Activated T-helper 2 cell treated with anti-CD3 and anti-CD28 coated beads, Interferon-gamma antibody, Interleukin-2, Interleukin-4, amounts not matched to agents 10 μg/mL and 5 μg/mL and 100 μg/mL, durations not matched to agents 14 hours and 24 hours and 36 hours (primary cell): Measurements from ENCODE around the gene LTBP1. TPM values are rescaled to one million over a fixed set of nuclear protein-coding genes. Genes with fewer than 3 reads are reported as not detected.

Source experiments
- DNase-seq: peaks from one replicate; pipeline ENCODE4 v3.0.0; 2021; ENCODE audit warnings: low spot score
- H3K27ac Mint-ChIP-seq: one replicate; pipeline ENCODE4 v1.8.0; 2021; ENCODE audit warnings: mixed read lengths
- H3K27me3 Mint-ChIP-seq: one replicate; pipeline ENCODE4 v1.8.0; 2021; ENCODE audit warnings: low read depth, mixed read lengths
- H3K36me3 Mint-ChIP-seq: one replicate; pipeline ENCODE4 v1.8.0; 2021; ENCODE audit warnings: low read depth, mixed read lengths
- H3K4me1 Mint-ChIP-seq: one replicate; pipeline ENCODE4 v1.8.0; 2021; ENCODE audit warnings: low read depth, mixed read lengths
- H3K4me3 Mint-ChIP-seq: one replicate; pipeline ENCODE4 v1.8.0; 2021; ENCODE audit warnings: low read depth, mild to moderate bottlenecking, moderate library complexity, mixed read lengths
- H3K9me3 Mint-ChIP-seq: one replicate; pipeline ENCODE4 v1.8.0; 2021; ENCODE audit warnings: mixed read lengths
- intact Hi-C: fragments of 100-400 bp; cut with micrococcal nuclease; formaldehyde crosslinking; loops from one replicate; pipeline ENCODE4 v1.15.1; 2023
- total RNA-seq: library from RNA; stranded (reverse); gene quantifications from 2 replicates; pipeline ENCODE4 v1.2.3, GENCODE V29; 2022

The LTBP1 gene
- total RNA-seq, 1 donor from 2014 or later, result 0.82 TPM

DNA sequence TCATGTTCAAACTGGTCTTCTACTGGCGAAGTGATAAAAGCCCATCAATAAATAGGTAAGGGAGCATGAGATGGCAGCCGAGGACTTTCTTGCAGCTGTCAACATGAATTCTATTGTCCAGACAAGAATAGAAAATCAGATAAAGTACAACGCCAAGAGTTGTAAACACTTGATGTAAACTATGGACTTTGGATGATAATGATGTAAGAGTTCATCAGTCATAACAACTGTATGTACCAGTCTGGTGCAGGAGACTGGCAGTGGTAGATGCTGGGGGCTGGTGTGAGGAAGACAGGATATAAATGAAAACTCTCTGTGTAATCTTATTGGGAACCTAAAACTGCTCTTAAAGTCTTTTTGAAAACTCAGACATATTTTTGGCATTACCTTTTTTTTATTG lies 373.8 kb downstream of the LTBP1 start:
- intact Hi-C loops, result loop anchor here (2.0 to 5.0 kb wide), 3 partner anchors 16 to 277 kb away; partner anchors contain the start of gene FAM98A

DNA sequence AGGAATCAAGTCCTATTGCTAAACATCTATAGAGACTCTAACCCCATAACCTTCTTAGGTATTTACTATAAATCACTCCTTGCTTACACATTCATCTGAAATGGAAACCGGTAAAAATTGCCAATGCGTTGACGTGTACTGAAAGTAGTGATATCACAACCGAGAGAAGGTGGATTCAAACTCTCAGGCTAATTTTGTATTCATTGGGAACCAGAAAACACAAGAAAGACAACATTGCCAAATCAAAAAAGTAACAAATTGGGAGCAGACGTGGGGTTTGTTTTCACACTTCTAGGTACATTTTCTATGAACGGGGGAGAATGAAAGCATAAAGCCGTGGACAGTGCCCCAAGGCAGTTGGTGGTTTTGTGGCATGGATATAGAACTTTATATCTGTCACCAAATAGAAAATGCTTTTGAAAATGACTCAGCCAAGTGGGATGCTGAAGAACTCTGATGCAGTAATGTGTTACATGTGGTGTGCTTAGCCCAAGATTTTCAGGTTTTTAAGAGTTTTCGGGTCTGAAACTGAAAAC lies 374.6 kb downstream of the LTBP1 start:
- H3K36me3 Mint-ChIP-seq, result no peaks in the 10 kb centered on the region
- intact Hi-C loops, result loop anchor here (1.0 to 5.0 kb wide), 10 partner anchors 8 to 276 kb away; partner anchors contain the start of genes FAM98A and RASGRP3
- peaks cover under 1% of the 10 kb centered on the region for H3K27me3 Mint-ChIP-seq
- H3K4me1 Mint-ChIP-seq, result peaks cover 32% of the 10 kb centered on the region
- H3K9me3 Mint-ChIP-seq, result no peaks in the 10 kb centered on the region
- peak; percentile 41 for DNase-seq
- H3K27ac Mint-ChIP-seq, result peak overlapping the region; percentile 94
- H3K4me3 Mint-ChIP-seq, result peak overlapping the region; percentile 51

More for the DNA sequence above, 373.8 kb downstream of the LTBP1 start:
- Mint-ChIP-seq H3K27ac (peak overlapping the region; percentile 56), H3K36me3 (no peaks in the 10 kb centered on the region), H3K27me3 (peaks cover 2% of the 10 kb centered on the region), H3K4me3 (no peak overlapping the region), H3K9me3 (no peaks in the 10 kb centered on the region), H3K4me1 (peaks cover 33% of the 10 kb centered on the region)
- no peak for DNase-seq

DNA sequence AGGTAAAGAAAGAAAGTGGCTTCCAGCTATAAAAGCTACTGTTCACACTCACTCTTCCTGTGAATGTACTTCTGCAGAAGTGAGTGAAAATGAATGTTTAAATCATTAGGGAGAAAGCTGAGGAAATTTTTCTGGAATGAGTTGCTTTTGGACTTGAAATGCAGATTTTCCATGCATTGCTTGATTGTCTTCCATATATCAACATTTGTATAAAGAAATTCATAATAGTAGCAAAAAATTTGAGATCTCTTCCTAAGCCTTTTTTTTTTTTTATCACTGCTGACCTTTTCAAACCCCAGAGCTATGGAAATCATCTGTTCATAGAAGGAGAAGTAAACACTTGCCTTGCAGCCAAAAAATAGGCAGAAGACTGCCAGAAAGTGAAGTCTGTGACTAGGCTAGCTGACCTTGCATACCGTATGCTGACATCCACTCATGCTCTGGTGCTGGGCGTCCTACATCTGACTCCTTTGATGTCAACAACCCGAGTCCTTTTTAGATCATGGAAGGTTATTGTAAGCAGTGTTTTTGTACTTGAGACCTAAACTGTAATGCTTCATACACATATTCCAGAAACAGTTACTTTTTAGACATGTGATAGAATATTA lies 375.2 kb downstream of the LTBP1 start:
- Mint-ChIP-seq H3K4me3 (peak overlapping the region; percentile 51), H3K9me3 (no peaks in the 10 kb centered on the region), H3K27ac (peak overlapping the region; percentile 94), H3K27me3 (no peaks in the 10 kb centered on the region), H3K4me1 (peaks cover 31% of the 10 kb centered on the region), H3K36me3 (no peaks in the 10 kb centered on the region)
- no peak for DNase-seq
- intact Hi-C loops, result loop anchor here (1.0 to 5.0 kb wide), 10 partner anchors 9 to 275 kb away; partner anchors contain the start of genes FAM98A and RASGRP3

DNA sequence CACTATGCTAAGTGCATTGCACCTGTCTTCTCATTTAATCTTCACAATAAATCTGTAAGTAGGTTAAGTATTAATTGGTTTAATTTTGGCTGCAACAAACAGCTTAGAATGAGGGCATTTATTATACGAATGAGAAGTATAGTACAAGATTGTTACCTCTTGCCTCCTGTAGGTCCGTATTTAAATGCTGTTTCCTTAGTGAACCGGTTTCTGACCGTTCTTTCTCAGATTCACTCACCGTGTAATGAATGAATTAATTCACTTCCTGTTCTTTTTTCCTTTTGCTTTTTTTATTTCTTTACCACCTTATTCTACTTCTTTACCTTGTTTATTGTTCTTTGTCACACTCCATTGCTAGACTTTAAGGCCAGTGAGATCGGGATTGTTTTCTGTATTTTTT lies 375.9 kb downstream of the LTBP1 start:
- Mint-ChIP-seq H3K36me3 (no peaks in the 10 kb centered on the region), H3K4me3 (peak overlapping the region; percentile 34), H3K27me3 (no peaks in the 10 kb centered on the region), H3K9me3 (no peaks in the 10 kb centered on the region), H3K4me1 (peaks cover 31% of the 10 kb centered on the region), H3K27ac (peak overlapping the region; percentile 73)
- intact Hi-C loops, result loop anchor here (5.0 kb wide), 2 partner anchors 260 to 275 kb away; partner anchors contain the start of gene FAM98A
- DNase-seq, result no peak

DNA sequence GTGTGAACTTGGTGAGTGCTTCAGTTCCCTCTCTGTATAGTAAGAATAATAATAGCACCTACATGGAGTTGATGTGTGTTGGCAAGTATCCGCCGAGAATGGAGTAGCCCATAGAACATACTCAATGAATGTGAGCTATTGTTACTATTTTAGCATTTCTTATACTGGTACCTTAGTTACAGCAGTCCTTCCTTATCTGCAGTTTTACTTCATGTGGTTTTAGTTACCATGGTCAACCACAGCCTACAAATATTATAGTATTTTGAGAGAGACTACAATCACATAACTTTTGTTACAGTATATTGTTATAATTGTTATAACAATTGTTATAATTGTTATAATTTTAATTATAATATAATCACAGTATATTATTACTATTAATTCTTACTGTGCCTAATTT lies 377.2 kb downstream of the LTBP1 start:
- H3K4me1 Mint-ChIP-seq, result peaks cover 31% of the 10 kb centered on the region
- no peak overlapping the region for H3K4me3 Mint-ChIP-seq
- H3K36me3 Mint-ChIP-seq, result no peaks in the 10 kb centered on the region
- intact Hi-C loops, result loop anchor here (5.0 kb wide), 2 partner anchors 258 to 273 kb away; partner anchors contain the start of gene FAM98A
- DNase-seq, result no peak
- H3K27ac Mint-ChIP-seq, result no peak overlapping the region
- H3K27me3 Mint-ChIP-seq, result no peaks in the 10 kb centered on the region
- no peaks in the 10 kb centered on the region for H3K9me3 Mint-ChIP-seq

DNA sequence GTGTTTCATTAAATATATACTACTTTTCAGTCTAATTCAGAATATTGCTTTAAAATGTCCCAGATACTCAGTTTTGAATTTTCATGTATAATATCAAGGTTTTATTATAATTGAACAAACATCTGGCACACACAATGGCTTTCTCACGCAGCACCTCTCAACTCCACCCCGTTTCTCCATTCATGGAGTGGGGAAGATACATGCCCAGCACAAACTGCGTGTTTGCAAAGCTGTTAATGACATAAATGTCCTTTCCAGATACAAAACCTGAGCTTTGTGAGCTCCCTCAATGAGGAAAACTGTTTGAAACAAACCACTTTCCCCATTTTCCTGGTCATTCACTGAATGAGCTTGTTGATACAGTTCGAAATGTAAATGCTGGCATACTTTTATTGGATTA lies 379.3 kb downstream of the LTBP1 start:
- Mint-ChIP-seq H3K36me3 (no peaks in the 10 kb centered on the region), H3K27me3 (peaks cover 8% of the 10 kb centered on the region), H3K4me1 (peaks cover 22% of the 10 kb centered on the region), H3K4me3 (no peak overlapping the region), H3K9me3 (no peaks in the 10 kb centered on the region), H3K27ac (no peak overlapping the region)
- intact Hi-C loops, result no loop called here
- no peak for DNase-seq

DNA sequence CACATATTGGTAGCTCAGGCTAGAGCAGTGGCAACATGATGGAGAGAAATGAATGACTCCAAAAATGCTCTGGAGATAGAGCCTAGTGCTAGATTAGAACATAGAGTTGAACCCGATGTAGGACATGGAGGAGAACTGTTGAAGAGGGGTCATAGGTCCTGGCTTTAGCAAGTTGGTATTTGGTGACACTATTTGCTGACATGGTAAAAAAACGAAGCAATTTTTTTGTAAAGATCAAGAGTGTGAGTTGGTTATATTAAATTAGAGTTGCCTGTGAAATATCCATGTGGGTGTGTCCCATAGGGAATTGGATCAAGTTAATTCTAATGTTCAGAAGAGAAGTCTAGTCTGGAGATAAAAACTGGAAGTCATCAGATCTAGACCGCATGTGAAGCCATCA lies 386.7 kb downstream of the LTBP1 start:
- H3K36me3 Mint-ChIP-seq, result peaks cover 12% of the 10 kb centered on the region
- intact Hi-C loops, result no loop called here
- DNase-seq, result no peak
- peaks cover 14% of the 10 kb centered on the region for H3K27me3 Mint-ChIP-seq
- H3K4me1 Mint-ChIP-seq, result peaks cover 9% of the 10 kb centered on the region
- H3K4me3 Mint-ChIP-seq, result no peak overlapping the region
- peaks cover 15% of the 10 kb centered on the region for H3K9me3 Mint-ChIP-seq
- H3K27ac Mint-ChIP-seq, result no peak overlapping the region

DNA sequence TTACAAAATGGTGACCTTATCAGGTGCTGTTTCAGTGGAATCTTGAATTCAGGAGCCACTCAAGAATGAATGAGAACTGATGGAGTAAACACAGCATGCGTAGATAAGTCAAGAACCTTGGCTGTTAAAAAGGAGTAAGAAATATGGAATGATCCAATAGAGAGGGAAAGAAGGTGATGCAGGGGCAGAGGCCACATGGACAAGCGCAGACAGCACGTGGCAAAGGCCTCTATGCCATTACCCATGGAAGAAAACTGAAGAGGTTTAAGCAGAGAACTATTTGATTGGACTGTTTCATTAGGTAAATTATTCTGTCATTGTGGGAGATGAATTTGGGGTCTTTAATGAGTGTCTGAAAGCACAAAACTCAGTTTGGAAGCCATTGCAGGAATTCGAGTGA lies 387.3 kb downstream of the LTBP1 start:
- Mint-ChIP-seq H3K27me3 (peaks cover 14% of the 10 kb centered on the region), H3K4me1 (peaks cover 9% of the 10 kb centered on the region), H3K36me3 (peaks cover 12% of the 10 kb centered on the region), H3K27ac (no peak overlapping the region), H3K4me3 (no peak overlapping the region), H3K9me3 (peaks cover 15% of the 10 kb centered on the region)
- intact Hi-C loops, result no loop called here
- DNase-seq, result no peak

DNA sequence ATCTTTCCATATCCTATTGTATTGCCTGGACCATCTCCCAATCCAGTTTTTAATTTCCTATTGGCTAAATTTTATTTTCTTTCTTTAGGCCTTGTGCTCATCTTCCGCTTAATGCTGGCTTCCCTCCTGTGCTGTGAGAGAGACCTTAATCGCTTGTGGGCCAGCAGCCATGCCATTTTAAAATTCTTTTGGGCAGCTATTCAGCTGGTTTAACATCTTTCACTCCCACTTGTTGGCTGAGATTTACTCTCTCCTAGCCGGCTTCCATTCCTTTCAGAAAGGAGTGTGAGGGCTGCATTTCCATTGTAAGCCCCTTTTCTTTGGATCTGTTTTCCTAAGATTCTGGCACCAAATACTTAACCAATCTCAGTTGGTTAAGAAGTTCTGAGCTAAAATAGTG lies 388.8 kb downstream of the LTBP1 start:
- H3K27me3 Mint-ChIP-seq, result peaks cover 9% of the 10 kb centered on the region
- intact Hi-C loops, result no loop called here
- H3K4me3 Mint-ChIP-seq, result no peak overlapping the region

DNA sequence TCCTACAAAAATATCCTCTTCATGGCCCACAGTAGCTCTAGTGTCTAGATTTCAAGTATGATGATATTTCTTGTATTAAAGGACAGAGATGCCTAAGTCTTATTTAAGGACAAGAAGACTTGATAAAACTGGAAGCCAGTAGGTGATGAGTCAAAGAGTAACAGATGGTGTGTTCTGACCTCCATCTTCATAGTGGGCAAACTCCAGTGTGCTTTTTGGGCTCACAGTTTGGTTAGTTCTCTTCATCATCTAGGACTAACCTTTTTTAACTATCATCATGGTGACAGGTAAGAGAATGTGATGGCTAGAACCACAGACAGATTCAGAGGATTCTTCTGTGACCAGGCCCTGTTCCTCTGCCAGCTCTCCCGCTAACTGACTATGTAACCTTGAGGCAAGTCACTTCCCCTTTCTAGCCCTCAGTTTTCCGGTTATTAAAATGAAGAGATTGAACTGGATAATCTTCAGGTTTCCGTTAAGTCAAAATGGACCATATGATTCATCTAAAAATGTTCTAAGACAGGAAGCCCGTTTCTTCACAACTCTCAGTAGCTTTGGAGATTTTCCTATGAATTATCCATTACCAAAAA lies 389.4 kb downstream of the LTBP1 start:
- Mint-ChIP-seq H3K9me3 (peaks cover 15% of the 10 kb centered on the region), H3K4me1 (peaks cover 9% of the 10 kb centered on the region), H3K36me3 (peaks cover 12% of the 10 kb centered on the region), H3K27ac (peak overlapping the region; percentile 30), H3K27me3 (peaks cover 9% of the 10 kb centered on the region), H3K4me3 (no peak overlapping the region)
- intact Hi-C loops, result loop anchor here (2.0 kb wide), 1 partner anchor 15 kb away; no protein-coding TSS in a partner anchor
- no peak for DNase-seq

More for the DNA sequence above, 388.8 kb downstream of the LTBP1 start:
- DNase-seq, result no peak
- Mint-ChIP-seq H3K4me1 (peaks cover 9% of the 10 kb centered on the region), H3K27ac (no peak overlapping the region), H3K36me3 (peaks cover 12% of the 10 kb centered on the region), H3K9me3 (peaks cover 15% of the 10 kb centered on the region)

DNA sequence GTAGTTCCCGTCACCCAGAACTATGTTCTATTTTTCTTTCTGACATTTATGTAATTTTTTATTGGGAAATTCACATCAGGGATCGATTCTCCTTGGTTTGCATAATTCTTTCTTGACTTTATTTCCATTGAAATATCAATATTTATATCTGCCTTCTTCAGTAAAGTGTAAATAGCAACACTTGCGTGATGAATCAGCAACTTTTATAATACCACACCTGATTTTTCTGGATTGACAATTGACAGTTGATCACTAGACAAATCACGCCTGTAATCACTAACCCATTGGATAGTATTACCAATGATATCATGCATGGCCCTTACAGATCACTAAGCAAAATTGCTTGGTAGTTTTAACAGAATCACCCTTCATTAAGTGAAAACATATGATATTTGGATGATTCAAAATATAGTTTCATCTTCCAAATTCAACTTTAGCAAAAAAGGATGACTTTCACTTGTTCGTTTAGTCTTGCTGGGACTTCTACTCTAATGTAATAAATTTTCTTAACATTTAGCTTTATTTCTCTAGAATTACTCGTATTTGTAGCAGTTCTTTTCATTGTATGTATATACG lies 390.7 kb downstream of the LTBP1 start:
- intact Hi-C loops, result loop anchor here (2.0 kb wide), 1 partner anchor 17 kb away; no protein-coding TSS in a partner anchor
- Mint-ChIP-seq H3K4me1 (peaks cover 12% of the 10 kb centered on the region), H3K36me3 (peaks cover 12% of the 10 kb centered on the region), H3K27ac (no peak overlapping the region), H3K4me3 (no peak overlapping the region), H3K9me3 (peaks cover 15% of the 10 kb centered on the region), H3K27me3 (peaks cover 8% of the 10 kb centered on the region)
- DNase-seq, result no peak

DNA sequence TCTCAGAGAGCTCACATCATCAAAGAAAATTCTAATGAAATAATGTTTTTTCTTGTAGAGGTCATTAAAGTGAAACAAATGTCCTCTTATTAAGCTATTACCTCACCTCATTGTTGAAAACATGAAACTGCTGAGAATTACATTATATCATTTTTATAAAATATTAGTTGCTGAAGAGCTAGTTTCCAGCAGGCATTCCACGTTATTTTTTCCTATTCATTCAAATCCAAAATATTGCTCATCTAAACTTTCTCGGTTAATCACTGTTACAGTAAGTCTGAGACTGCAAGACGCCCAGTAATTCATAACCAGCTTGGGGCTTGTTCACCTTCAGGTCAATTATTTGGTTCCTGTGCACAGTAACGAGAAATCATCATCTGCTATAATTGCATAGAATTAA lies 391.2 kb downstream of the LTBP1 start:
- Mint-ChIP-seq H3K27me3 (peaks cover 5% of the 10 kb centered on the region), H3K36me3 (peaks cover 9% of the 10 kb centered on the region), H3K27ac (no peak overlapping the region), H3K4me1 (peaks cover 16% of the 10 kb centered on the region), H3K4me3 (no peak overlapping the region), H3K9me3 (peaks cover 15% of the 10 kb centered on the region)
- intact Hi-C loops, result loop anchor here (2.0 kb wide), 1 partner anchor 17 kb away; no protein-coding TSS in a partner anchor
- no peak for DNase-seq
